Measurements from ENCODE around the gene MMRN1.

The MMRN1 gene

GRCh38 chr4:89906777-89907521, 12.3 kb downstream of the MMRN1 start:
- no peak for DNase-seq (ENCODE audit: low spot score)

DNA sequence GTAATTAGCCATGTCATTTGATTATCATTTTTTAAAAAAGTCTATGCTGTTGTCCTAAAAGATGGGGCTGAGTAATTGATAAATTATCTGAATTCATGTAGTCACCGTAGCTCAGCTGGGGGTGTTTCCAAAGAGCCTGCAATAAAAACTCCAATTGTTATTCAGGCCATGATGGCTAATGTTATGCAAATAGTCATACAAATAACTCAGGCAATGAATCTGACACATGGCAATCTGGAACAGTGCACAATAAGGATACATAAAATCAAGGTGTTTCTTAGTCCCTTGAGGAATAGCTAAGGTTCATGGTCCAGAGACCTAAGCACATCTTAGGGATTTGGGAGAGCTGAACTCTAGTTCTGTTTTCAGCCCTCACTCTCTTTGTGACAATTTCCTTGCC, 15.2 kb downstream of the MMRN1 start:
- no peak for DNase-seq (ENCODE audit: low spot score)

- no peak for DNase-seq (ENCODE audit: low spot score)
These were observed 19.0 kb downstream of the MMRN1 start for GRCh38 chr4:89913623-89914022.

DNA sequence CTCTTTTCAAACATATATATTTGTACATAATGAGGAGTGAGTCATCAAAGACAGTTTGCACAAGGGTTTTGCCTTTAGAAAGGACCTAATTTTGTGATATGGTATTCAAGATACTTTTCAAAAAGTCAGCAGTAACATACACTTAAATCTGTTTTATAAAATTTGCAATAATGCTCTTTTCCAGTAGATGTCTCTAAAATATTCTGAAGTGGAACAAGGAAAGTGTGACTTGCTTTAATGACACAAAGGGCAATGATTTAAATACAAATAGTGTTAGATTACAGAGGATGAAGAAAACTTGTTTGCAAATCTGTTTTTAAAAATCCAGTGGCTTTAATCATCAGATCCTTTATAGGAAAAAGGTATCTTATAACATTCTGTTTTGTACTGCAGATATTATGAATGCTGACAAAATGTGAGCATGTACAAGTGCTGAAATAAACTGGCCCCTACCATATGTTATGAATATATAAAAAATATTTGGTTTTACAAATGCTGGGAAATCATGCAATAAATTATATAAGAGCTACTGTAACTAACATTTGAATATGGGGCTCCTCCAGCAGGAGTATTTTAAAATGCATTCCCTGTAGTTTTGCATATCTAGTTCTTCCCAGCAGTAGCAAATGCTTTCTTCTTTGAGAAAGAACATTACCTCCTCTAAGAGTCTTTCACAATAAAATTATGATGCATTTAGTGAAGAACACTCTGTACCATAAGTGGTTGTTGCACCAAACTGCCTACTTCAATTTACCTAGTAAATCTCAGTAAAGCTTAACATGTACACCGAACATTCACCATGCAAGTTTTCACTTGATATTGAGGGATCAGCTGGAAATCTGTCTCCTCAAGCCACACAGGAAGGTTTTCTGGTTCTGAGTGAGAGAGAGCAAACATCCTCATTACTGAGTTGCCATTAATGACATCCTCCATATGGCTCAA, 20.2 kb downstream of the MMRN1 start:
- no peak for DNase-seq (ENCODE audit: low spot score)

DNA sequence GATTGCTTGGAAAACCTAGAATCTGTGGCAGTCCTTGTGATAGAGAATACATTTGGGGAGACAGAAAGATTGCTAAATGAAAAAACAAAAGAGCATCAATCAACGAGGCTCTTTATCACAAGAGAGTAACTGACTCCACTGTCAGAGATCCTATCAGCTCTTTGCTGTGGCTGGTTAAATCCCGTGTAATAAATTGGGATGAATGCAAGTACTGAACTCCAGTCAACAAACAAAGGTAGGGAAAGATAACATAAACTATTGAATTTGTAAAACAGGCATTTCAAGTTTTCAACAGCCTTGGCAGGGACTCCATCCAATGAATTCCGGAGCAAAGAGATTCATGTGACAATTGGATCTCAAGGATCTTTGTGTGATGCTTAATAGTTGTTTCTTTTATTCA, 21.3 kb downstream of the MMRN1 start:
- no peak for DNase-seq (ENCODE audit: low spot score)

- no peak for DNase-seq (ENCODE audit: low spot score)
These were observed 28.3 kb downstream of the MMRN1 start for GRCh38 chr4:89922848-89923416.

DNA sequence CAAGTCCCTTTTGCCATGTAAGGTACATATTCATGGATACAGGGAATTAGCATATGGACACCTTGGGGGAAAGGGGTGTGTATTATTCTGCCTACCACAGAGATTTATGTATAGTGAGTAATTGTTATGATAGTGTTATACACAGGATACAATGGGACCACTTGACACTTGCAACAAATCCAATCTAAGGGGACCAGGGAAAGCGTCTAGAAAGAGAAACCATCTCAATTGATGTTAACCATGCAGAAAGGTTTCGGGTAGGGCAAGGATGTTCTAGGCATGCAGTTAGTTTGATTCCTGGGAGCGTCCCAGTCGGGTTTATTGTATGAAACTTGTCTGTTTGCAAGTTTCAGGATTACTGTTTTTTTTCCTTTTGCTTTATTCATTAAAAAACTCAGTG, 34.2 kb downstream of the MMRN1 start:
- no peak for DNase-seq (ENCODE audit: low spot score)

GRCh38 chr4:89929425-89930159, 34.9 kb downstream of the MMRN1 start:
- no peak for DNase-seq (ENCODE audit: low spot score)

DNA sequence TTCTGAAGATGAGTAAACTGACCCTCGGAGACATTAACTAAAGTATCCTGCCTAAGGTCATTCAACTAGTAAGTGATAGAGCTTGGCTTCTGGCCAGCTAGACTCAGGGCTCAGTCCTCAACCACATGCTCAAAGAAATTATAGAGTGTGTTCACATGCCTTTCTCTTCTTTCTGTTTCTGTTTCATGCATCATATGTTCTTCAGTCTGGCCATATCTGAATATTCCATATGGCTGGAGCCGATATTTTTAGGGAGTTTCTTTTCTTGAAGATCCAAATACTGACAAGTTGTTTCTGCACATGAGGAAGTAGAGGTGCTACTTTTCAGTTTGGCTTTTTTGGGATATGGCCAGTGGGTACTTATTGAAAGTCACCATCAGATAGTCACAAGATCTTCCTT, 44.9 kb downstream of the MMRN1 start:
- DNase-seq (ENCODE audit: low spot score), result no peak

DNA sequence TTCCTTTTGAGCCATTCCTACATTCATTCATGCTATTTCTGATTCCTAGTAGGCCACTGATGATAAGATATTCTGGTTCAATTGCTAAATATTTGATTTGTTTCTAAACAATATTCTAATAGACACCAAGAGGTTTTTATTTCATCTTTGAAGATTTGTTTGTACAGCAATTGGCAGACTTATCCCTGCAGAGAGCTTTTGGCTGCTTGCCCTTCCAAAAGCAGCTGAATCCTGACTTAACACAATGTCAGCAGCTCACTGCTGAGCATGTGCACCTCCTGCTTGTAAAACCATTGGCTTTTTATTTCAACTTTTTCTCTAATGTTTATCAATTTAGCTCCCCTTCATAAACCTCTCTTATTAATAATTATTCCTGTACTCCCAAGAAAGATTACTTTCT, 45.3 kb downstream of the MMRN1 start:
- DNase-seq (ENCODE audit: low spot score), result no peak

GRCh38 chr4:89942811-89943210, 48.2 kb downstream of the MMRN1 start:
- no peak for DNase-seq (ENCODE audit: low spot score)

DNA sequence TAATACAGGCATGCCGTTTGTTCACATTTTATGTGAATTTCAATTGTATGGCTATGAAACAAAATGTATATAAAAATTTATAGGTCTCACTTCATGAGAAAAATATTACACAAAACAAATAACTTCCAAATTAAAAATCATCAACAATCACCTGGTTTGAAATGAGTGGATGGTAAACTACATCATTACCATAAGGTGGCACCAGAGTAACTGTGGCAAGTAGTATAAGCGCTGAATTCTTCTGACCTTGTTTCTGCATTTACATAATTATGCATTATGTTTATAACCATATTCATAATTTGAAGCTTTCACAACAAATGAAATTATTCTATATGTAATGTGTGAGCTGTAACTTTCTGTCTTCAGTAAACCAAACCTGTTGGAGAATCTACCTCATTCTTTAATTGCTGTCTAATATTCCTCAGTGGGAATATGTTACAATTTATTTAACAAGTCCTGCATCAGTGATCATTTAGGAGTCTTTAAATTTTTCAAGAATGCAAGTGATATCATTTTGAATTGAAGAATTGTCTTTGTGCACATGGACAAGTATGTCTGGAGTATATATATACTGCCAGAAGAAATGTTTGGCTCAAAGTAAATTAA, 55.2 kb downstream of the MMRN1 start:
- no peak for DNase-seq (ENCODE audit: low spot score)

DNA sequence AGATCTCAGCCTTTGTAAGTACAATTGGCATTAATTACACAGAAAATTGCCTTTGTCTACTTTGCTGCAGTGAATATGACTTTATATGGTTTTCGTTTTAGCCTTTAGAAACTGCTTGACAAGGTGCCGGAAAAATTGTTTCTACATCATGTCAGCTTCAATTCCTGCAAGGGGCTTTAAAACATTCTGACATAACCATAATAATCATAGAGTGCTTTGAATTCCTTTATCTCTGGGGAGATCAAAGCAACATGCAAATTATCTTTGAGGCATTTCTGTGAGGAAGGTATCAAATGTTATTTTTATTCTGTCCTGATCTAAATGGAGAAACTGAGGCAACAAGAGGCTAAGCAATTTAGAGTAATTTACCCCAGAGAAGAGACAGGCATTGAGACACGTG, 57.8 kb downstream of the MMRN1 start:
- DNase-seq (ENCODE audit: low spot score), result no peak

DNA sequence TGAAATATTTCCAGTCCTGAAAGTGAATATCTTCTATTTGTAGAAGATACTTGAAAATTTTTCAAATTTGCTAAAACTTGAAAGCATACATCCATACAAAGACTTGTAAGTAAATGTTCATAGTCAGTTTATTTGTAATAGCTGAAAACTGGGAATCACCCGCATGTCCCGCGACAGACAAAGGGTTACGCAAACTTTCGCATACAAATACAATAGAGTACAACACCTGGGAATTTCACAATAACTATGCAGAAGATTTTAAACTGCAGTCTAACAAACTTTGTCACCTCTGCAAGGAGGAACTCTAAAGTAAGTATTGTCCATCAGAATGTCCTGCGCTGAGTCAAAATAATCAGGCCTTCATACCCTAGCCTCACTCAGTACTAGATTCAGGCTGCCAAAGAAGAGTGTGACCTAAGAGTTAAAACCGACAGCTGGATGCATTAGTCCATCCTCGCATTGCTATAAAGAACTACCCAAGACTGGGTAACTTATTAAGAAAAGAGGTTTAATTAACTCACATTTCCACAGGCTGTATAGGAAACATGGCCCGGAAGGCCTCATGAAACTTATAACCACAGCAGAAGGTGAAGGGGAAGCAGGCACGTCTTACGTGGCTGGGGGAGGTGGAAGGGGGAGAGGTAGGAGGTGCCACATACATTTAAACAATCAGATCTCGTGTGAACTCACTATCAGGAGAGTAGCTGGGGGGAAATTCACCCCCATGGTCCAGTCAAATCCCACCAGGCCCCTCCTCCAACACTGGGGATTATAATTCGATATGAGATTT, 60.4 kb downstream of the MMRN1 start:
- no peak for DNase-seq (ENCODE audit: low spot score)

GRCh38 chr4:89957046-89957926, 62.6 kb downstream of the MMRN1 start:
- no peak for DNase-seq (ENCODE audit: low spot score)

GRCh38 chr4:89981789-89982334, 87.2 kb downstream of the MMRN1 start:
- no peak for DNase-seq (ENCODE audit: low spot score)

GRCh38 chr4:89988268-89988667, 93.6 kb downstream of the MMRN1 start:
- no peak for DNase-seq (ENCODE audit: low spot score)

DNA sequence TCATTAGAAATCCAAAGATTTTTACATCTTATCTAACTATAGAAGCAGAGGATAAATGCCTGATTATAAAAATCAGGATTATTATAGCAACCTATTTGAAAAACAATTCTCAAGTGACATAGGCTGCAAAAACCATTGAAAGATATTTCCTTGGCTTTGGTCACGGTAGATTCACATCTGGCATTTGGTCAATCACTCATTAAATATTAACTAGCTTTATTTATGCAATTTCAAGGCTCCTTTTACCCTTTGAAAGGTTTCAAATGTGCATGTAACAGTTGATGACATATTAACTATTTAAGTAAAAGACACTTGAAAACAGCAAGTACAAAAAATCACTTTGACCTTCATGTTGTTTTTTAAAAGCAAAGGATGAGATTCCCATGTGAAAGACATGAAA, 98.1 kb downstream of the MMRN1 start:
- DNase-seq (ENCODE audit: low spot score), result no peak

- no peak for DNase-seq (ENCODE audit: low spot score)
These were observed 99.7 kb downstream of the MMRN1 start for GRCh38 chr4:89994176-89994873.
